AG04450 (cell line): Measurements from ENCODE around the gene NXPH2. TPM values are rescaled to one million over a fixed set of nuclear protein-coding genes. Genes with fewer than 3 reads are reported as not detected.

ENCODE experiments used
- CTCF ChIA-PET: fragments of 300-600, 350-600 bp; formaldehyde crosslinking; extraction: SDS; loops from one replicate; lab custom pipeline; 2022; ENCODE audit warnings: antibody characterized with exemption, inconsistent platforms; lab: Charles Lee
- POLR2A ChIA-PET: fragments of 350-600 bp; formaldehyde crosslinking; extraction: SDS; loops from one replicate; lab custom pipeline; 2021; ENCODE audit warnings: antibody characterized with exemption, inconsistent platforms; lab: Yijun Ruan, JAX
- DNase-seq: peaks from one replicate; pipeline ENCODE4 v3.0.0-alpha.2; 2011; ENCODE audit warnings: low read depth, low spot score
- H3K27ac ChIP-seq: one replicate; pipeline ENCODE4 v1.5.1; 2012; ENCODE audit warnings: low read depth, low read length, control low read depth
- H3K27me3 ChIP-seq: one replicate; pipeline ENCODE4 v1.6.0; 2012; ENCODE audit warnings: low read length; ENCODE audit not compliant: control insufficient read depth, insufficient read depth
- H3K4me3 ChIP-seq: 2 replicates; pipeline ENCODE4 v1.5.1; 2011; ENCODE audit warnings: mild to moderate bottlenecking, low read depth, low read length, control low read depth
- H3K9me3 ChIP-seq: 2 replicates; pipeline ENCODE4 v1.5.1; 2012; ENCODE audit warnings: low read length; ENCODE audit not compliant: control insufficient read depth, insufficient read depth
- polyA plus RNA-seq: library from polyadenylated mRNA; depleted of rRNA; stranded (reverse); fragments of >200 nt; gene quantifications from 2 replicates; pipeline ENCODE4 v1.2.3, GENCODE V29; 2011
- TF ChIP-seq, protein P1 (sequence below): IDR thresholded peaks from 2 replicates; pipeline ENCODE4 v1.5.1; 2011; ENCODE audit warnings: low read depth, low read length, control low read depth, inconsistent platforms

Gene NXPH2
- polyA plus RNA-seq, 1 experiment: not detected

GRCh38 chr2:138630164-138630563 lies 150.0 kb downstream of the NXPH2 start:
- ChIA-PET POLR2A (no interaction called here), CTCF (no interaction called here)
- Histone ChIP-seq H3K27me3 (peaks cover 3% of the 10 kb centered on the region), H3K4me3 (no peak overlapping the region), H3K9me3 (no peaks in the 10 kb centered on the region), H3K27ac (no peak overlapping the region)
- no peak for DNase-seq
- TF ChIP-seq, protein P1, sequence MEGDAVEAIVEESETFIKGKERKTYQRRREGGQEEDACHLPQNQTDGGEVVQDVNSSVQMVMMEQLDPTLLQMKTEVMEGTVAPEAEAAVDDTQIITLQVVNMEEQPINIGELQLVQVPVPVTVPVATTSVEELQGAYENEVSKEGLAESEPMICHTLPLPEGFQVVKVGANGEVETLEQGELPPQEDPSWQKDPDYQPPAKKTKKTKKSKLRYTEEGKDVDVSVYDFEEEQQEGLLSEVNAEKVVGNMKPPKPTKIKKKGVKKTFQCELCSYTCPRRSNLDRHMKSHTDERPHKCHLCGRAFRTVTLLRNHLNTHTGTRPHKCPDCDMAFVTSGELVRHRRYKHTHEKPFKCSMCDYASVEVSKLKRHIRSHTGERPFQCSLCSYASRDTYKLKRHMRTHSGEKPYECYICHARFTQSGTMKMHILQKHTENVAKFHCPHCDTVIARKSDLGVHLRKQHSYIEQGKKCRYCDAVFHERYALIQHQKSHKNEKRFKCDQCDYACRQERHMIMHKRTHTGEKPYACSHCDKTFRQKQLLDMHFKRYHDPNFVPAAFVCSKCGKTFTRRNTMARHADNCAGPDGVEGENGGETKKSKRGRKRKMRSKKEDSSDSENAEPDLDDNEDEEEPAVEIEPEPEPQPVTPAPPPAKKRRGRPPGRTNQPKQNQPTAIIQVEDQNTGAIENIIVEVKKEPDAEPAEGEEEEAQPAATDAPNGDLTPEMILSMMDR: no peak

DNA sequence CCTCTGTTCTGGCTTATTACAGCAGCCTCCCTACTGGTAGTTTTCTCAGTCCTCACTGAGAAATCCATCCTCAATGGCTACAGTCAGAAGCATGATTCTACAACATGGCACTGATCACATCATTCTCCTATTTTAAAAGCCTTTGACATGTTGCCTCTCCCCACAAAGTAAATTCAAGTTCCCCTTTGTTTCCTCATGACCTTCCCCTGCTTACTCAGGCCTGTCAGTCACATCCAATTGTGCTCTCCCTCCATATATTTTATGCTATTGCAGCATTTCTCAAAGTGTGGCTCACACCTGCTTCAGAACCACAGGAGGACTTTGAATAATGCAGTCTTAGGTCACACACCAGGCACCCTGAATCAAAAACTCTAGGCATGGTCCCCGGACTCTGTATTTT lies 154.0 kb downstream of the NXPH2 start:
- POLR2A ChIA-PET: no interaction called here
- H3K4me3 ChIP-seq: no peak overlapping the region
- no peak for DNase-seq

GRCh38 chr2:138622613-138623012 lies 157.6 kb downstream of the NXPH2 start:
- Histone ChIP-seq H3K4me3 (no peak overlapping the region), H3K9me3 (no peaks in the 10 kb centered on the region), H3K27me3 (peaks cover 3% of the 10 kb centered on the region), H3K27ac (no peak overlapping the region)
- ChIA-PET CTCF (interaction anchor here (1.3 kb wide), 1 partner anchor 205 kb away, joined by 3 read pairs; no protein-coding TSS in a partner anchor), POLR2A (no interaction called here)
- TF ChIP-seq, protein P1: no peak
- no peak for DNase-seq

More for the DNA sequence above, 154.0 kb downstream of the NXPH2 start:
- H3K27me3 ChIP-seq: peaks cover 3% of the 10 kb centered on the region
- TF ChIP-seq, protein P1: no peak
- CTCF ChIA-PET: no interaction called here
- no peaks in the 10 kb centered on the region for H3K9me3 ChIP-seq
- no peak overlapping the region for H3K27ac ChIP-seq

DNA sequence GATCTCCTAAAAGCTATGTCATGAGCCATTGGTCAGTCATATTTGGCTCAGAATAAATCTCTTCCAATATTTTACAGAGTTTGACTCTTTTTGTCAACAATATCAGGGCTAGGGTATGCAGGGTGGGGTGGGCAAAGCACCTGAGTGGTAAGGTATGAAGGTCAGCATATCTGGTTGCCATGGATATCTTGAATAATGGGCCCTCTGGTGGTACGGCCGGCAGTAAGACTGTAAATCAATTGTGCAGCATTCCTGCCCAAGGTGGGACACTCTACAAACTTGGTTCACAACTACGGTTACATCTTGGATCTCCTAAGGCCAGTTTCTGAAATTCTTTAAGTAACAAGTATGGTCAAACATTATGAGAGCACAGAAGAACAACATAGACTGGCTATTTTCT lies 159.1 kb downstream of the NXPH2 start:
- POLR2A ChIA-PET: no interaction called here
- no peak for DNase-seq
- CTCF ChIA-PET: no interaction called here
- Histone ChIP-seq H3K9me3 (no peaks in the 10 kb centered on the region), H3K27ac (no peak overlapping the region), H3K27me3 (peaks cover 2% of the 10 kb centered on the region), H3K4me3 (no peak overlapping the region)
- TF ChIP-seq, protein P1: no peak

DNA sequence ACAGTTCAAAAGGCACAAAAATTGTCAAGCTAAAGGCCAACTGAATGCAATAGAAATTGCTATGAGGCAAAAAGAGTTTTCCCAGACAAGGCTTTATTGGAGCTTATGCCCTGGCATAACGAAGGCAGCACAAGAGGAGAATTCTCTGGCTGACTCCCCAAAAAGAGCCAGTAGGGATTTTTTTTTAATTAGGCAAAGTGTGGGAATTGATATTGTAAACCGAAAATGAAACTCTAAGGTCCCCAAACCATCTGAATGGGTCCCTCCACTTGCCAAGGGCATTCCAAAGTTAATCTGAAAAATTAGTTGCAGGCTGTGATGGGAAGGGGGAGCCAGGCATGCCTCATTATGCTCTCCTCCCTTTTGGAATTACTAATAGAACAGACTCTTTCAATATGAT lies 159.8 kb downstream of the NXPH2 start:
- DNase-seq: no peak
- ChIA-PET CTCF (no interaction called here), POLR2A (no interaction called here)
- TF ChIP-seq, protein P1: no peak
- no peaks in the 10 kb centered on the region for H3K27me3 ChIP-seq
- no peaks in the 10 kb centered on the region for H3K9me3 ChIP-seq
- H3K27ac ChIP-seq: no peak overlapping the region
- no peak overlapping the region for H3K4me3 ChIP-seq
